GM21515 (cell line): ENCODE results near the gene RAPGEF1.
"Not testable (repeated sequence)": the region's sequence is repeated elsewhere in the genome, so short reads cannot be mapped to it uniquely, and the experiment has no call there.

ENCODE experiments used
- ATAC-seq: cut with Tn5 transposase; IDR thresholded peaks from one replicate; pipeline ENCODE4 v1.9.1; 2021; ENCODE audit not compliant: unreplicated experiment

RAPGEF1 gene

DNA sequence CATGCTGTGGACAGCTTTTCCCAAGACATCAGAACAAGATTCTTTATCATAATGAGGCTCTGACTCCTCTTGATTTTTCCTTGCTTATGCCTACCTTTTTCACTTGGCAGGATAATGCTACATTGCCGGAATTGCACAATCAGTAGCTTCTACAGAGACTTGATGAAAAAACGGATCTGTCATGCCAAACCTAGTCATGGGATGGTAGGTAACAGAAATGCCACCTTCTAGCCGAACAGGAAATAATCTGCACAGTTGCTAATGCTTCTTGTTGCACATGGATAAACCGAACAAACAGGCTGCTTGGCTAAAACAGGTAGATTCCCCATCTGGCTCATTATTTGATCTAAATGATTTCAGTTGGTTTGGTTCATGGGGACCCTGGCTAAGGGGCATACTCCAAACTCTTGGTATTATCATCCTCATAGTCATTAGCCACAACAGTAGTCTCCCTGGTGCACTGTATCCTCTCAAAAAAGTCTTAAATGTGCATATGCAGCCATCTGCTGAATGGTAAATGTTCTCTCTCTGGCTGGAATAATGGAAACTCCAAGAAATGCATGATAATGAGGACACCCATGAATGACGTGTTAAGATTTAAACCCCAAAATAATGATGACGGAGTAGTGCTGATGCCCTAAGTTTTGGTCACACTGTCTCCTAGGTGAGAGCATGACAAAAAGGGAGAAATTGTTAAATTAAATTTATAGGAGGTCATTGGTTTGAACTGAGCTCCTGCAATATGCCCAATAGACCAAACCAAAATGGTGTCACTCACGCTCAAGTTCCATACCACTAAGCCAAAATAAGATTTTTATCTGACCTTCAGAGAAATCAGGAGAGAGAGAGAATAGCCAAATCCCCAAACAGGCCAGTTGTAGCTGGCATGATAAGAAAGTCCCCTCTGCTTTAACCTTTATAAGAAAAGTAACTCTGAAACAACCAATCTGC, 47.0 kb downstream of the RAPGEF1 start:
- ATAC-seq, result no peak

DNA sequence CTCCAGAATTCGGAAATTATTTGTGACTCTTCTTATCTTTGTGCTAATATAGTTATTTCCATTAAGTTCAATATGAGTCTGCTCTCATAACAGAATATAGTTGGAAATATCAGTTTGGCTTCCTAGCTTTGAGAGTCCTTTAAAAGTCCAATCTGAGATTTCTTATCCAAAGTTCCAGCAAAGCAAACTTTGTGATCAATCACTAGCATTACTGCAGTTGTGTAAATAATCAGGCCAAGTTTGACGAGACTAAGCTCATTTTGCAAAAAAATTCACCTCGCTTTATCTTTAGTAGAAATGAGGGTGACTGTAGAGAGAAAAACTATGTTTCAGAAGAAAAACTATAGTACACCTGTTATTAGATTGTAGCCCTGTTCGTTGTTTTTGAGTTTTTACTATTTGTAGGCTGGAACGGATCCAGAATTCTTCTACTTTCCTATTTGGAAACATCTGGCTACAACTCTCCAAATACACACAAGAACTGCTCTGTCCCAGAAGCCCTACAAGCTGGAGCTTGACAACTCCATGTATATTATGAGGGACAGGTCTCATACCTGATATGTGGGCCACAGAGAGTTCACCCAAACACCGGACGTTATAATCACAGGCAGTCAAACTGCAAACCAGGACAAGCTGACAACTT, 47.8 kb downstream of the RAPGEF1 start:
- ATAC-seq, result no peak

DNA sequence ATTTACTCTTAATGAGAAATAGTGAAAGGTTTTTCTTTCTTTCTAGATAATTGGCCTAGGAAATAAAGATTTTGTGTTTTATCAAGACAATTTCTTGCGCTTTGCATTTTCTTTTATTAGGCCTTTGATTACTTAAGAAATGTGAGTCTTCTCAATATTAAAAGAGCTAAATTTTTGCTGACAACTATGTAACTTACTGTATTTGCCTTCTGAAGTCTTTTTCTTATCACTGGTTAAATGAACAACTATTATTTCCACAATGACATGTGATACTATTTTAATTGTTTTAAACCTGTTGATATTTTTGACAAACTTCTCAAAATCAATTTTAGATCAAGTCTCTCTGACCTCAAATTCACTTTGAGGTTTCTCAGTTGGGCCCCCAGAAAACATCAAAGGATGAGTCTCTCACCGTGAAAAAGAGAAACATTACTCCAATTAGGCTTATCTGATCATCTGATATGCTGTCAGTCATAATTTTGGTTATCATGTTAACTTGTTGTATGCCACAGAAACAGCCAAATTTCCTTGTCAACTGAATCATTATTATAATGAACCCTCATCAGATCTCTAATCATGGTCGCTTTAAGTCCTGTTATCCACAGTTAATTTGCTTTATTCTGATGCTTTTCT, 48.8 kb downstream of the RAPGEF1 start:
- ATAC-seq, result no peak

DNA sequence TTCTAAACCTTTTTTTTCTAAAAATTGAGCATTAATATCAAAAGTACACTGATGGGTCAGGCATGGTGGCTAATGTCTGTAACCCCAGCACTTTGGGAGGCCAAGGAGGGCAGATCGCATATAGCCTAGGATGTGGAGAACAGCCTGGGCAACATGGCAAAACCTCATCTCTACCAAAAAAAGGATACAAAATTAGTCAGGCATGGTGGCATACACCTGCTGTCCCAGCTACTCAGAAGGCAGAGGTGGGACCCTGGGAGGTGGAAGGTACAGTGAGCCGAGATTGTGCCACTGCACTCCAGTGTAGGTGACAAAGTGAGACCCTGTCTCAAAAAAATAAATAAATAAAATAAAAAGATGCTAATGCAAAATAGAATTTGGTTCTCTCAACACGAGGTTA, 49.4 kb downstream of the RAPGEF1 start:
- no peak for ATAC-seq

DNA sequence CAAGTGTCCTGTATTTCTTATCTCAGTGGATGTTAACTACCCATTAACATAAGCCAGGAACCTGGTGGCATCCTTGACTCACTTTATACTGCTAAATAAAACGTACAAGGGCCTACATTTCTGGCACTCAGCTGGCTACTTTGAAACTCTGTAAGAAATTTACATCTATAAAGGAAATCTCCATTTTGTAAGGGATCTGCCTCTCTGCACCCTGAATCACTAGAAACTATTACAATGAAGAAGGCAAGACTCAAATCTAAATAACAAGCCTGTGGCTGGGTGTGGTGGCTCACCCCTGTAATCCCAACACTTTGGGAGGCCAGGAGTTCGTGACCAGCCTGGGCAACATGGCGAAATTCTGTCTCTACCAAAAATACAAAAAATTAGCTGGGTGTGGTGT, 51.5 kb downstream of the RAPGEF1 start:
- no peak for ATAC-seq

DNA sequence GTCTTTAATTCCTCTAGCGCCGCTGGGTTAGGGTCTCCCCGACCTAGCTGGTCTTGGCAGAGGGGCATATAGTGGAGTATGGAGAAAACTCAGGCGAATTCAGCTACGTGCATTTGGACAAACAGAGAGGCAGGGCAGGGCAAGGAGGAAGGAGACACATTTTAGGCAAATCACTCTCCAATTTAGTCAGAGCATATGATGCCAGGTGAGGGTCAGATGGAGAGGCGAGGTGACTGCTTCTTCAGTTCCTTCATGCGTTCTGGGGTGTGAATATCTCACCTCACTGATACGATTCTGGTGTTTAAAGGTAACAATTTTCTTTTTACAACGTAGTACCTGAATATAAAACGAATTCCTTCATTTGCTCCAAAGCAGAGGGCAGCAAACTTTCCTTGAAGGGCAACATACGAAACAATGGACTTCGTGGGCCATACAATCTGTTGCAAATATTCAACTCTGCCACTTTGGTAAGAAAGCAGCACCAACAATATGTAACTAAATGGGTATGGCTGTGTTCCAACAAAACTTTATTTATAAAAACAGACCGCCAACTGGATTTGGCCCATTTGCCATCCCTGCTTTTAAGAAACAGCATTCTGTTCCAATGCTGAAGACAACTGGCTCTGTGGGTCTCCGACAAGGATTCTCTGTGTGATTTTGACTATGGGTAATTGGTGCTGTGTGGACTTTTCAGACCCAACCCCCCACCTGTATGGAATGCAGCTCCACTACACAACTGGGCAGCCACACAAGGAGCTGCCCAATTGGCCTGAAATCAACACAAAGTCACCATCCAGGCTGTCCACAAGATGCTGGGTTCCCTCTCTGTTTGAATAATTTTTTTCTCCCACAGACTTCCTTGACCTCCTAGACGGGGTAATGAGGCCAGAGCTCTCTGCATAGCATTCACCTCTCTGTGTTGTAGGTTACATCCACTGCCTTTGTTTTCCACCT, 53.8 kb downstream of the RAPGEF1 start:
- no peak for ATAC-seq

DNA sequence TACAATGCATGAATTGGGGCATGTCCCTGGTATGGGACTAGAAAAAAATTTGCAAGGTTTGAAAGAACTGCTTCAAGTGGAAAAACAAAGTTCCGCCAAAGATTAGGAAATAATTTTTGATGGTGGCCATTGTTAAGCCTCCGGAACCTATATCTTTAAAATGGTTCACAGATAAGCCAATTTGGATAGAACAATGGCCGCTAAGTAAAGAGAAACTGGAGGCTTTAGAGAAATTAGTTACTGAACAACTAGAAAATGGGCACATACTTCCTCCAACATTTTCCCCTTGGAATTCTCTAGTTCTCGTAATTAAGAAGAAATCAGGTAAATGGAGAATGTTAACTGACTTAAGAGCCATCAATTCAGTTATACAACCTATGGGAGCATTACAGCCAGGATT, 56.8 kb downstream of the RAPGEF1 start:
- ATAC-seq, result not testable (repeated sequence)

DNA sequence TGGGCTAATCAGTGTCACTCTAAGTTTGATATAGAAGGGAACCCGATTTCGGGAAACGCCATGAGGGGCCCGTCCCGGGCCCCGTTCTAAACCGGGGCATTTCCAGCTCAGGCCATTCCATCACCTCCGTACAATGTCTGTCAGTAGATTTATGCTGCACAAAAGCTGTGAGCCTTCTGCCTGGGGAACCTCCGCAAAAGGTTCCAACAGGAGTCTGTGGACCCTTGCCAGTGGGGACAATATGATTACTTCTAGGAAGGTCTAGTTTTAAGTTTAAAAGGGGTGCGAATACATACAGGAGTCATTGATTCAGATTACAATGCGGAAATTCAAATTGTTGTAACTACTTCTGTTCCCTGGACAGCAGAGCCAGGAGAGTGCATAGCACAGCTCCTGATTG, 57.6 kb downstream of the RAPGEF1 start:
- ATAC-seq, result no peak

DNA sequence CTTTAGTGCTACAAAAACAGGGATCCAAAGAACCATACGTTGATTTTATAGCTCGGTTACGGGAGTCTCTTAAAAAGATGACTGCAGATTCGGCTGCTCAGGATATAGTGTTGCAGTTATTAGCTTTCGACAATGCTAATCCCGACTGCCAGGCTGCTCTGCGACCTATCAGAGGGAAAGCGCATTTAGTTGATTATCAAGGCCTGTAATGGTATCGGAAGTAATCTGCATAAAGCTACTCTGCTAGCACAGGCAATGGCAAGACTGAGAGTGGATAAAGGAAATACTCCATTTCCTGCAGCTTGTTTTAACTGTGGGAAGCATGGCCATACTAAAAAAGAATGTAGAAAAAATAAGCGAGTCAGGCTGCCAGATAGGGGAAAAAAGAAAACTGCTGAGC, 58.0 kb downstream of the RAPGEF1 start:
- ATAC-seq, result not testable (repeated sequence)

DNA sequence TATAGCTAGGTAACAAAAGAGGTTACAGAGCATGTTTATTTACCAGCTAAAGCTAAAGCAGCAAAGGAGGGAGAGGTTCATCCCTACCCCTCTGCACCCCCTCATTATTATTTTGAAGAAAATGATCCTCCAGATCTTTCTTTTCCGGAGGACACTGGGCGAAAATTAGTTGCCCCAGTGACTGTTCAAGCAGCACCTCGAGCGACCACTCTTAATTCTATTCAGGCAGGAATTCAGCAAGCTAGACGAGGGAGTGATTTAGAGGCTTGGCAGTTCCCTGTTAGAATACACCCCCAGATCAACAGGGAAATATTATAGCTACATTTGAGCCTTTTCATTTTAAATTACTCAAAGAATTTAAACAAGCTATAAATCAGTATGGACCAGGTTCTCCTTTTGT, 58.8 kb downstream of the RAPGEF1 start:
- not testable (repeated sequence) for ATAC-seq

DNA sequence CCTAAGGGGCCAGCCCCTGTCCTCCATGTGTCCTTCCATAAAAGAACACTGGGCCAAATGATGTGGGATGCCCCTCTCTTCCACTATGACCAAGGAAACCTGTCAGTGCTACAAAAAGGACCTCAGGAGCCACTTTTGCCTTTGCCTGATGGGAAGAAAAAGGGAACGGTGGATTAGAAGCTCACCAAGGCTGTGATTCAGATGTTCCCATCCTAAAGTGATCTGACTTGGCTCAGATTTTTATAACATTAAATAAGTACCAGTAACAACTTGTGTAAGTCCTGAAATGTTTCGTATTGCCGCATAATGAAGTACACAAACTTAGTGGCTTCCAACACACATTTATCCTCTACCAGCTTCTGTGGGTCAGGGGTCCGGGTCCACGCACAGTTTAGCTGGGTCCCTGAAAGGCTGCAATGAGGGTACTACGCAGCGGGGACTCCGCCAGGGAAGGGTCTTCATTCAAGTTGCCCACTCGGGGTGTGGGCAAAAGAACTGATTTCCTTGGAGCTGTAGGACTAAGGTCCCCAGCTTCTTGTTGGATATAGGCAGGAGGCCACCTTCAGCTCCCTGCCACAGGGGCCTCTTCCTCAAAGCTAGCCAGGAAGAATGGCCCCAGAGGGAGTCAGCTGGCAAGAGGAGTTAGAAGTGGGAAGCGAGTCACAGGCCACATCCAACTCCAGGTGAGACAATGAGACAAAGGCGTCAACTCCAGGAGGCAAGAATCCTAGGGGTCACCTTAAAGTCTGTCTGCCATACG, 60.4 kb downstream of the RAPGEF1 start:
- no peak for ATAC-seq

DNA sequence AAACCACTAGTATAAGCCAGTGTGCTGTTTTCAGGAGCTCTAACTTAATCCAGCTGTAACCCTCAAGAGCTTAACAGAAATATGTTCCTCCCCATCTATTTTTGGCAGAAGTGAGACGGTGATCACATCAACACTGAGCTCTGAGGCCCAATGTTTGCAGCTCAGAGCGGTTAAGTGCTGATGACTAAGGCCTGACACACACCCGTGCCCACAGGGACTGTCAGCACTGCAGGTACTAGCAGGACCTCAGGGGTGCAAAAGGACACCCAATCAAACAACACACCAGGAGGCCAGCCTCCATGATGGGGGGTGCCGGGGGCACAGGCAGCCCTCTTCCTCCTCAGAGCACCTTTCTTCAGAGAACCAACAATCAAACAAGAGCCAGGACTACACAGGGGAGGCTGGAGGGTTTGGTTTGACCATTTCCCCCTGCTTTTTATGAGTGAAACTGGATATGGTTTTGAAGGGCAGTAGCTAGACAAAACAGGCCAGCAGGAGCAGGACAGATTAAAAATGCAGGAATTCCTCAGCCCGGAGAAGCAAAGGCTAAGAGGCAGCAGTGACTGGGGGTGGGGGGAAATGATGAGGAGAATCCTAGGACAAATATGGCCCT, 61.3 kb downstream of the RAPGEF1 start:
- peak; percentile 70 for ATAC-seq

DNA sequence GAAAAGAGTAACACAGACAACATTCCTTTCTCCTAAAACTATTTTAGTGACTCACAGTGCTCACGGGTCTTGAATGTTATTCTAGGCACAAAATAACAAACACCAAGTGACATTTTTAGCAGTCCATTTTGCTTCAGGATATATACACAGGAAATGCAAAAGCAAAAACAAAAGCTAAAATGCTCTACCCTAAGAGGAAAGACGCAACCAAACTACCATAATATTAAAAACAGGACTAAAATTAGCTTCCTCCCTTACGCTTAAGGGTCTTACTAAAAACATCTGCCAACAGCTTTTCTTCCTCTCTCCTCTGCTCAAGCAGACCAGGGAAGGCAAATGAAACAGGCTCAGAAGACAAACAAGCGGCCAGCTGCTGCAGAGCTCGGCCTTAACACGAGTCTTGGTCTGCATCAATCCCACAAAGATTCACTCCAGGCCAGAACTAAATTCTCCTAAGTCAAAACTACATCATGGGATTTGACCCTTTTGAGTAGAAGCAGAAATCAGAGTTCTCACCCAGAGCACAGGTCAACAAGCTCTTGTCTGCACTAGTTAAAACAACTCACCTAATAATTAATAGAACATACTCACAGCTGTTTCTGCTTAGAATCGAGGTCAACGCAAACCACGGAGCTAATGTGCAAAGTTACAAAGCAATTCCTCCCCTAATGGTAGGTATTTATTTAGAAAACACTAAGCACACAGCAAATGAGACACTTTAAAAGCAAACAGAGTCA, 62.3 kb downstream of the RAPGEF1 start:
- ATAC-seq, result peak; percentile 37

DNA sequence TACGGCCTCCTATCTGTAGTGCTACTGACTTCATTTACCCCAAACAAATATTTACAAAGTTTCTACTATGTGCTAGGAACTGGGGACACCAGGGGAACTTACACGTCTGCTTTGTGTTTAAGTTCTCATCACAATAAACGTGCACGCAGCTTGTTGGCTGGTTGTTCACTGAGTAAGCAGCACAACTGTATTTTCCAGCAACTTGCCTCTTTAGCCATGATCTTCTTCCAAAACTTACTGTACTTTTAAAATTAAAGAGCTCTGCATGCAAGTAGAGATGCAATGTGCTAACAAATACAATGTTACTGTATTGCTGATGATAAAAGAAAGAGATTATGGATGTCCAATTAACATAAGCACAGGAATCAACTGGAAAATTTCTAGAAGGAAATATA, 62.8 kb downstream of the RAPGEF1 start:
- no peak for ATAC-seq

DNA sequence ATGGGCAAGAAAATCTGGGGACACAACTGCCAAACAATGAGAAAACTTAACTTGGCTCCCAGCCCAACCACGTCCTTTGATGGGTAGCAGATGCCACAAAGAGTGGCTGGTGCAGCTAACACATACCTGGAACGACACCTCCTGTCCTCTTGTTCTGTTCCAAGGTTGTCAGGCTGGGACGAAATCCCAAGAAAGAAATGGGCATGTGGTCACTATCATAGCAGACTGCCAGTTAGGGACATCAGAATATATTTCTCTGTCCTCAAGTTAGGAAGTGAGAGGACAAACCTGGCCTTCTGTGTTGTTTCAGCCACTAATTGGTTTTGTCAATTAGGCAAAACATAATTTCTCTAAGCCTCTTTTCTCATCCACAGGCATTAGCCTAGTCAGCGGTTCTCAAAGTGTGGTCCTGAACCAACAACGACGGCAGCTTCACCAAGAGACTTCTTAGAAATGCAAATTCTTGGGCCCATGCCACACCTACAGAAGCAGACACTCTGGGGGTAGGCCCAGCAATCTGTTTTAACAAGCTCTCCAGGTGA, 63.4 kb downstream of the RAPGEF1 start:
- no peak for ATAC-seq

DNA sequence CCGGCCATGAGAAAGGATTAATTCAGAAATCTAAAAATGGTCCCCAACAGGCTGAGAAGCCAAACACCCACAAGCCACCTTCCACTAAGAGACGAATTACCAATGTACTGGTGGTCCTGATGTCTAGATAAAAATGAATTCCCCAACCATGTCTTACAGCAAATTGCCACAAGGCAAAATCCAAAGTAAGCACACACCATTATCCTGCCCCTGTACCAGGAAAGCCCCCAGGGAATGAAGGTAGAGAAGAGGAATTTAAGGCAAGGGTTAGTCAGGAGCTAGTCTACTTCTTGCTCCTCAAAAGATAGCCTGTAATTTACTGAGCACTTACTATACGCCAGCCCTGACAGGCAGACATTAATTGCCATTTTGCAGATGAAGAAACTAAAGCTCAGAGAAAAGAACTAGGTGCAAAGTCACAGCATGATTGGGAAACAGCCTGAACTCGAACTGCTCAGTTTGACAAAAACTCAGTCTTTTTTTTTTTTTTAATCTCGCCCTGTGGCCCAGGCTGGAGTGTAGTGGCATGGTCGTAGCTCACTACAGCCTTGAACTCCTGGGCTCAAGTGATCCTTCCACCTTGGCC, 64.3 kb downstream of the RAPGEF1 start:
- no peak for ATAC-seq

DNA sequence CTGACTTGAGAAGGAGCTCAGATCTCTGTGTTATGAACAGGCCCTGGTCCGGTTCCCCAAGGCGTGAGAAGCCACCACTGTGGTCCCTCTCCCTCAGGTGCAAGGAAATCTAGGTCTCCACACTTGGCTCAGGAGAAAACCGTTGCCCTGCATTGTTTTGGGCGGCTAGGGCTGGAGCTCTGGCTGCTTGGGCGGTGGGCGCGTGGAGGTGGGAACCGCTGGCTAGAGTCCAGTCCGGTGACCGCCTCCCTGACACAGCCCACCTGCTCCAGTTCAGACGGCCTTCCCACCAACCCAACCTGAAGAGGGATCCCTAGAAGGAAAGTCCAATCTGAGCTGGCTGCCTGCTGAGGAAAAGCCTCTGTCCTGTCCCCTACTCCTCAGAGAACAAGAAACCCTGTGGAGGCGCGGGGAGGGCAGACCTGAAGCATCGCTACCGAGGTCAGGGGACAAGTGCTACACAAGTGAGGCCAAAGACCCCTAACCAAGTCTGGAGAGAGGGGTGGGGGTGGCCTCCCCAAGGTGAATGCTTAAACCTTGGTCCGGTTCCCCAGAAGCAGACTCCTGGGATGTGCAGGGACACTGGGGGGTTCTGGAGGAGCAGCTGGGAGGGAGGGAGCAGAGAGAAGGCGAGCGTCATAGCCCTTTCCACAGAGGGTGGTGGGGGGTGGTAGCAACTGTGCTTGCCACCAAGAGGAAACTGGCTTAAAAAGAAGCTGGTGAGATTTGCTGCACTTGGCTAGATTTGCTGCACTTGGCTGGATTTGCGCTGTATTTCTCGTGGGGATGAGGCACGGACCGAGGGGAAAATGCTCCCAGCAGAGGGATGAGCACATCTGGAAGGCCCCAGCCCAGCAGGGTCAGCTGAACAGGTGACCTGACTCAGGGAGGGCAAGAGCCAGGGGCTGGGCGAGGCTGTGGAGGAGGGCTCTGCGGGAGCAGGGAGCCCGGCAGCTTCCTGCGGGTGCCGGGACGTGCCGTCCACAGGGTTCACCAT, 65.2 kb downstream of the RAPGEF1 start:
- ATAC-seq, result no peak
